Measurements from ENCODE around the gene STPG3.

Gene STPG3

DNA sequence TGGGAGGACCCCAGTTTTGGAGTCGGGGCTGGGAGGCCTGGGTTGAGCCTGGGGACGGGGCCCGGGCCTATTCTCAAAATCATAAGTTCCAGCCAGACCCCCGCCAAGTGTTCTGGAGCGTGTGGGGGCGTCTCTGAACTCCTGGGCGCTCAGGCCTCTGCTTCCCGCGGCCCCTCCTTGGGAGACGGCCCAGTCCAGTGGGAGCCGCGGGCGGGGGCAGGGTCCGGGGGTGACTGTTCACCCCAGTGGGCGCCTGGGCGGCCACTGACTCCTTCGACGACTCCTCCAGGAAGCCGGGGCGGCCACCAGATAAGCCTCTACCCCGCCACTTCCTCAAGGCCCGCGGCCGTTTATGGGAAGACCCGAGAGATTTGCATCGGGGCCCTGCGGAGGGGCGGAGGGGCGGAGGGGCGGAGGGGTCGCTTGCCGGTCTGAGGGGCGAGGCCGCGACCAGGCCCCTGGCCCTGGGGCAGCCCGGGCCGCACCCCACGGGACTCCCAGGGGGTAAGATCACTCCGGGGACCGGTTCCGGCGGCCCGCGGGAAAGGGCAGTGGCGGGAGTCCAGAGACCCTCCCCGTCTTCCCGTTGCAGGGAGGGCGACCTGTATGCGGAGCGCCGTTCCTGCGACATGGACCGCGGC, 27.1 kb downstream of the STPG3 start:
- DNase-seq (ENCODE audit: low read depth in 2 of 2, low spot score in 1 of 2): no peak

DNA sequence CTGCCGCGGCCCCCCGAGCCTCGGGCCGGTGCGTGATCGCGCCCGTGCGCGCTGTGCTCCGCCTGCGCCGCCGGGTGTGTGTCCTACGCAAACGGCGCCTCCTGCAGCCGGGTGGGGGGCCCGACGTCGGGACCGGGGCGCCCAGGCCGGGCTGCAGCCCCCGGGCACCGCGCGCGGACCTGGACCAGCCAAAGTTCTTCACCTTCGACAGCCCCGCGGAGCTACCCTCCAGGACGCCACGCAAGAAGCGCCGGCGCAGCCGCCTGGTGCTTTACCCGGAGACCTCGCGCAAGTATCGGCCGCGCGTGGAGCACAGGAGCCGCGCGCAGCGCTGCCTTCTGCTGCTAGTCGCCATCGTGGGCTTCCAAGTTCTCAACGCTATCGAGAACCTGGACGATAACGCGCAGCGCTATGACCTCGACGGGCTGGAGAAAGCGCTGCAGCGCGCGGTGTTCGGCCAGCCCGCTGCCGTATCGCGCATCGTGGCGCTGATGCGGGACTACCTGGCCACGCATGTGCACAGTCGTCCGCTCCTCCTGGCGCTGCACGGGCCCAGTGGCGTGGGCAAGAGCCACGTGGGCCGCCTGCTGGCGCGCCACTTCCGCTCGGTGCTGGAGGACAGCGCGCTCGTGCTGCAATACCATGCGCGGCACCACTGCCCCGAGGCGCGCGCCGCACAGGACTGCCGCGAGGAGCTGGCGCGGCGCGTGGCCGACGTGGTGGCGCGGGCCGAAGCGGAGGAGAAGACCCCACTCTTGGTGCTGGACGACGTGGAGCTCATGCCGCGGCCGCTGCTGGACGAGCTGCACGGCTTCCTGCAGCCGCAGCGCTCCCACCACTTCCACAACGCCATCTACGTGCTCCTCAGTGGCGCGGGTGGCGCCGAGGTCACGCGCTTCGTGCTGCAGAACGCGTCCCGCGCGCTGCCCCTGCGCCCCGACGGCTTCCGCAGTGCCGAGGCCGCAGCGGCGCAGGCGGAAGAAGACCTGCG, 27.9 kb downstream of the STPG3 start:
- DNase-seq (ENCODE audit: low read depth in 2 of 2, low spot score in 1 of 2): no peak

DNA sequence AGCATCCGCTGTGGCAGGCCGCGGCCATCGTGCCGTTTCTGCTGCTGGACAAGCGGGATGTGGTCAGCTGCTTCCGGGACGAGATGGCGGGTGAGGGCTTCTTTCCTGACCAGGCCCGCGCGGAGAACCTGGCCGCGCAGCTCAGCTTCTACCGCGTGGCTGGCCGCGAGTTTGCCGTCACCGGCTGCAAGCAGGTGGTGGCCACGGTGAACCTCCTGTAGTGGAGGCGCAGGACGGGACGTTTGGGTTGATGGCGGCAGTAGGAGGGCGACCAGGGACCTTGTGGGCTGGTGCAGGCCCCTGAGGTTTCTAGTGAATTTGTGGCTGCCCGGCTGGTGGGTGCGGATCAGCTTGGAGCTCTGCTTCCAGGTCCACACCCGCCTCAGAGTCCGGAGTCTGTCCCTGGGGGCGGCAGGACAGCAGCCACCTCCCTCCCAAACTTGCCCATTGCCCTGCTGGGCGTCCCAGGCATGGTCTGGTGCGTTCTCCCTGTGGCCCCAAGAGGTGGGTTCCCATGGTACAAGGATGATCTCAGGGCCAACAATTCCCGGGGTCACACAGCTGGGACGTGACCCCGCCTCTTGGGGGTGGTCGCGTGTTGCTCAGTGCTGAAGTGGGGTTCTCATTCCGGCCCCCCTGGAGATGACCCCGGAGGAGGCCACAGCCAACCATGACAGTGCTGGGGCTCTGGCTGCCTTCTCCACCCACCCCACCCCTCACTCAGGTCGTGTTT, 28.8 kb downstream of the STPG3 start:
- DNase-seq (ENCODE audit: low read depth in 2 of 2, low spot score in 1 of 2): no peak

DNA sequence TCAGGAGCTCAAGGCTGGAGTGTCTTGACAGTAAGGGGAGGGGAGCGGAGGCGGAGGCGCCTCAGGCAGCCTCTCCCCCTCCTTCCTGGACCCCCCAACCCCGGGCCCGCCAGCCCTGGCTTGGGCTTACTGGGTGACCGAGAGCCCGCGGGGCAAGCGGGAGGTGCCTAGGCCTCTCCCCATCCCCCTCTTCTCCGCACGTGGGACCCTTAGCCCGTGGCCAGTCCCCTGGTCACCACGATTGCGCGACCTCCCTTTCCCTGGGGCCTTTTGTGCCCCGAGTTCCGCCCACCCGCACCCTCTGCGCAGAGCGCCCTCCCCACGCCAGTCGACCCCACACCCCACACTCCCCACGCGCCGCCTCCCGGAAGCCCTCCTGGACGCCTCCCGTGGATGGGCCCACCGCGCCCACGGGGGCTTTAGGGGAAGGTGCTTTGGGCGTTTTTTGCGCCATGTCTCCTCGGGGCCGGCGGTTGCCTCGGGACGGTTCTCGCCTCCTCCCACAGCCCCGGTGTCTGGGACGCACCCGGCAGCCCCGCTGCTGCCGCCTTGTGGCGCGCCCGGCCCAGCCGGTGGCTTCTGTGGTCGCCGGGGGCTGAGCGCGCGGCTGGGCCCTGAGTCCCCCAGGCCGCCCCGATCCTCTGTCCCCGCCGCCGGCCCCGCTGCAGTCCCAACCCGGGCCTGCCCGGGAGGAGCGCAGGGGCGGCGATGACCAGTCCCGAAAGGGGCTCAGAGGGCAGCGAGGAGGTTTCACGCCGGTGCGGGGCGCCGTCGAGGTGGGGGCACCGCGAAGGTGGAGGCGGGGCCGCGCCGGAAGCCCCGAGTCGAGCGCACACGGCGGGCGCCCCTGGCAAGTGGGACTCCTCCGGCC, 29.6 kb downstream of the STPG3 start:
- no peak for DNase-seq (ENCODE audit: low read depth in 2 of 2, low spot score in 1 of 2)

DNA sequence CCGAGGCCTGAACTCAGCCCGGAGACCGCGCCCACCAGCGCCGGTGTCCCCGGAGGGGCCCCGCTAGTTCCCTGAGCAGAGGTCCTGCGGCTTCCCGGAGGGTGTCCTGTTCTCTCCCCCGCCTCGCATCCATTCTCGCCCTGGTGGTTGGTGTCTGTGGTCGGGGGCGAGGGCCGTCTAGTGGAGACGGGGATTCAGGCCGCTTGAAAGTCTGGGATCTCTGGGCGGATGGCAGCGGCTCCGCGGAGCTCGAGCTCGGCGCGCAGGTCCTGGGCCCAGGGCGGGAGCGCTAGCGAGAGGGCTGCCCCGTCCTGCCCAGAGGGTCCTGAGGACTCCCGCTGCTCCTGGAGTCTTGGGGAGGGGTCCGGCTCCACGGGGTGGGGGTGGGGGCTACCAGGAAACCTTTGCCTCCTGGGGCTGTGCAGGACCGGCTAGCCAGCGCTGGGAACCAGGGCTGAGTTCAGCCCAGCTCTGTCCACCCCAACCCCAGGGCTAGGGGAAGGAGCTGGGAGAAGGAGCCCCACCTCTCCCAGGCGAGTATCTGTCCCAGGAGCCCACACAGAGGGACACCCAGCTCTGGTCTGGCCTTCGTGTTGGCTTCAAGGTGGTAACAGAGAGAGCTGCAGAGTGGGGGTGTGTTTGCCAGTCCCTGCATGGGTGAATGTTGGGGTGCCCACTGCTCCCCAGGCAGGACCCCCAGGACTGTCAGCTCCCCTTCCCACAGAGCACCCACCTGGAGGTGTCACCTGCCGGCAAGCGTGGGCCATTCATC, 30.4 kb downstream of the STPG3 start:
- no peak for DNase-seq (ENCODE audit: low read depth in 2 of 2, low spot score in 1 of 2)

DNA sequence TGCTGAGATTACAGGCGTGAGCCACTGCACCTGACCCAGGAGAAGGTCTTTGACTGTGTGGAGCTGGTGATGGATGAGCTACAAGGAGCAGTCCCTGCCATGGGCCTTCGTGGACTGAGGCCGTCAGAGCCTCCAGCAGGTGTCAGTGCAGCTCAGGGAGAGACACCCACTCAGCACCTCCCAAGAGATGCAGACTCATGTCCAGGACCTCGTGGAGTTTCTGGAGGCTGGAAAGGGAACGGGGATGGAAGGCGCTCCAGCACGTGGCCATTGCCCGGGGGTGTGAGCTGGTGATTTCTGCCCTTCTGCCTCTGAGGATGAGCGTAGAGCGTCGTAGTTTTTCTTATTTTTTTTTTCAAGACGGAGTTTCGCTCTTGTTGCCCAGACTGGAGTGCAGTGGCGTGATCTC, 35.9 kb downstream of the STPG3 start:
- no peak for DNase-seq (ENCODE audit: low read depth in 2 of 2, low spot score in 1 of 2)

DNA sequence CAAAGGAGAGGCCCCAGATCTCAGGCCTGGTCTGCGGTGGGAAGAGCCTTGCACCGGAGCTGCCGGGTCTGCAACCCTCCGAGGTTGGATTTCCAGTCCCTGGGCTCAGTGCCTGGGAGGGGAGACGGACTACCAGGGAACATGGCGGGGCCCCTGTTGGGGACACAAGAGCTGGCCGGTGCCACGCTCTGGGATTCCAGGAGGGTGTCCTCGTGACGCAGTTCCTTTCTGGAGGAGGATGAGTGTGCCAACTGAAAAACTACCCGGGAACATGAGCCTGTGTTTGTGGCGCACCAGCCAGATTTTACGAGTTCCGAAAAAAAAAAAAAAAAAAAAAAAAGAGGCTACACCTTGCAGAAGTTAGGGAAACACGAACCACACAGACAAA, 42.0 kb downstream of the STPG3 start:
- no peak for DNase-seq (ENCODE audit: low read depth in 2 of 2, low spot score in 1 of 2)

DNA sequence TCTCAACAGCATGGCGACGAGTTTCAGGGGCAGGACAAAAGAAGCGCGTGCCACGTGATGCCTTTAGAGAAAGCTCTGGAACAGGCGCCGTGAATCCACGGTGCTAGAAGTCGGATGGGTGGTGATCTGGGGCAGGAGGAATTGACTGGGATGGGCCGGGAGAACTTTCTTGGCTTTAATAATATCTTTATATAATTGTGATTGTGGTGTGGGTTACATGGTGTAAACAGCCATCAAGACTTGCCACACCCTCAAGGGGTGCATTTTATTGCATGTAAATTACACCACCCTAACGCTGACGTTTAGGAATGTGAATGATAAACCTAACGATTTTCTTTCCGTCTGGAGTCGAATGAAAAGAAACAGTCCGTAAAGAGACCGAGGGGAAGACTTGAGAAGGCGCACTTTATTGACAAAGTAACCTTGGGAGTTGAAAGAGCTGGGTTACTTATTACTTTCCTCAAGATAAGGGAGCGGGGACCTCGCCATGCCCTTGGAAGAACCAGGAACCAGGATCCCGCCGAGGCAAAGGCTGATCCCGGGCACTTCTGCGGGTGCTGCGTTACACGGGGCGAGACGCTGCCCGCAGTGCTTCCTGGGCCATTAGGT, 42.5 kb downstream of the STPG3 start:
- DNase-seq (ENCODE audit: low read depth in 2 of 2, low spot score in 1 of 2): no peak

DNA sequence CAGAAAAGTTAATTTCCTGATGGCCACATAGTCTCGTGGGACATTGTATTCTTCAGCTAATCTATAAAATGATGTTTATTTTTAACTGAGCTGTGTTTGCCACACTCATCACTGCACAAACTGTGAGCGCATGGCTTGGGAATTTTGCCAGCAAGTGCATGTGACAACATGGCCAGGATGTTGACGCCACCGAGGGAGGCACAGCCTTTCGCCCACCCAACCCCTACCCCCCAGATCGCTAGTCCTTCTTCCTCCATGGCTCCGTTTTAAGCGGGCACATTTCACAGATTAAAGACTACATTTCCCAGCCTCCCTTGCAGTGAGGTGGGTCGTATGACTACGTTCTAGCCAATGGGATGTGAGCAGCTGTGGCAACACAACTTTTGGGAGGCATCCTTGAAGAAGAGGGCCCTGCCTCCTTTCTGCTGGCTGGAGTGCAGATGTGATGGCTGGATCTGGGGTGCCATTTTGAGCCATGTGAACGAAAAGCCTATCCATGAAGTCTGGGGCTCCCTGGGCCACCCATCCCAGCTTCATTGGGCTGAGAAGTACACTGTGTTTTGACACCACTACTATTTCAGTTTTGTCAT, 43.1 kb downstream of the STPG3 start:
- DNase-seq (ENCODE audit: low read depth in 2 of 2, low spot score in 1 of 2): no peak

DNA sequence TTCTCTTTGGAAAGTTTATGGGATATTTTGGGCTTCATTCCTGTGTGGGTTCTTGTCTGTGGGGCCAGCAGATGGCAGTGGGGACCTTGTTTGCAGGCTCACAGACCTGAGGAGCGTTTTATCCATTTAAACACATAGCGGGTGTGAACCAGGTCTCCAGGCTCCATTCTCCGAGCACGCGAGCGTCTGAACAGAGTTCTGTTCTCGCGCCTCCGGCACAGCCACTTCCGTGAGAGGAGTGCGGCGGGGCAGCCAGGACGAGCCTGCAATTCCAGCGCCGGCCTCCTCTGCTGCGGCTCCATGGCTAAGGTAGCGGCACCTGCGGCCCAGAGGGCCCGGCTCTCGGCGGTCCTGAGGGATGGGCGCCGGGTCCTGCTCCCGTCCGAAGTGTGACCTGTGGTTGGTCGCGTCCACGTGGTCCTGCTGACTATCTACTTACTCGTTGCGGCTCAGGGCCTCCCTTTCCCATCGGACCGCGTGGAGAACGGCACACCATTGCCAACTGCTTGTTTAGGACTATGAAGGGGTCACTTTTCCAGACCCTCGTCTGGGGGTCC, 43.7 kb downstream of the STPG3 start:
- DNase-seq (ENCODE audit: low read depth in 2 of 2, low spot score in 1 of 2): no peak

DNA sequence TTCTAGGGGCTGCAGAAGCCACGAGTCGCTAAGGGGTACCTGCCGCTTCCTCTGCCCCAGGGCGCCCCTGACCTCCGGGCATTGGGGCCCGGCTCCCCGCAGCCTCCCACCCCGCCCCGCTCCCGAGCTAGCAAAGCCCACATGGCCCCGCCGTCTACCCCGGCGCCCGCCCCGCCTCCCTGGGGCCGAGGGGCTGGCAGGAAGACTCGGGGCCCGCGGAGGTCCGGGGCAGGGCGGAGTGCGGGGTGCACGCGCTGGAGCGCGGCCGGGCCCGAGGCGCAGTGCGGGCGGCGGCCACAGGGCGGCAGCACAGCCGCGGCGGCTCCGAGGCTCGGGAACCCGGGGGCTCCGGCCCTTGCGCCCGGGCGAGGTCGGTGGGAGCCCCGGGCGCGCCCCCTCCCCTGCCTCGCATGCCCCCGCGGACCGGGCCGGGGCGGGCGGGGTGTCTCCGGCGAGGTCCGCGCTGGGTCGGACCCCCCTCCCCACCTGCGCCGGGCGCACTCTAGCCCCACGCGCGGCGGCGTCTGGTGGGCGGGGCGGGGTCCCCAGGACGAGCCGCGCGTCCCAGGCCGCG, 44.2 kb downstream of the STPG3 start:
- no peak for DNase-seq (ENCODE audit: low read depth in 2 of 2, low spot score in 1 of 2)

DNA sequence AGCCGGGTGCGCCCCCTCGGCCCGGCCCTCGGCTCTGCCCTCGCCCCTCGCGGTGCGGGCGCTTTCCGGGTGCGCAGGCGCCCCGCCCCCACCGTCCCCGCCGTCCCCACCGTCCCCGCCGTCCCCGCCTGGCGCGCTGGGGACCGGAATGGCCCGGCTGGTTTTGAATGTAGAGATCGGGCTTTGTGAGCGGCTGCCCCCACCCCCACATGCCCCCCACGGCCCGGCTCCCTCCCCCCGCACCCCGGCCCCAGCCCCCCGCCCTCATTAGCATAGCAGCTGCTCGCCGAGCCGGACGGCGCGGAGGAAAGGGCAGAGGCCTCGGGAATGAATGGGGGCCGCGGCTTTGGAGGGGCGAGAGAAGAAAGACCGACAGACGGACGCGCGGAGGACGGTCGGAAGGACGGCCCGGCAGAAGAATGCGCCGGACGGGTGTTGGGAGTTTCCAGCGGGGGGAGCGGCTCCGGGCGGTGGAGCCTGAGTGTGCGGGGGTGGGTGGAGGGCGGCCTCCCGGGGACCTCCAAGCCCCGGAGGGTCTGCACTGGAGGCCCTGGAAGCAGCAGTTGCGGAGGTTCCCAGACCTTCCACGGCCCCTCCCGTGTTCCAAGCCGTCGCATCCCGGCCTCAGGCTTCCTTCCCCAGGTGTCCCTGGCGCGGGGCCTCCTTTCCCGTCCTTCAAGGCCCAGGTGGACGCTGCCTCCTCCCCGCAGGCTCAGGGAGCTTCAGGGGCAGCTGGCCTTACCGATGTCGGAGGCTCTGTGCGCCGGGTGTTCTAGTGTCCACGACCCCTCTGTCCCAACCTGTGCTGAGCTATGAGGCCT, 45.0 kb downstream of the STPG3 start:
- no peak for DNase-seq (ENCODE audit: low read depth in 2 of 2, low spot score in 1 of 2)

DNA sequence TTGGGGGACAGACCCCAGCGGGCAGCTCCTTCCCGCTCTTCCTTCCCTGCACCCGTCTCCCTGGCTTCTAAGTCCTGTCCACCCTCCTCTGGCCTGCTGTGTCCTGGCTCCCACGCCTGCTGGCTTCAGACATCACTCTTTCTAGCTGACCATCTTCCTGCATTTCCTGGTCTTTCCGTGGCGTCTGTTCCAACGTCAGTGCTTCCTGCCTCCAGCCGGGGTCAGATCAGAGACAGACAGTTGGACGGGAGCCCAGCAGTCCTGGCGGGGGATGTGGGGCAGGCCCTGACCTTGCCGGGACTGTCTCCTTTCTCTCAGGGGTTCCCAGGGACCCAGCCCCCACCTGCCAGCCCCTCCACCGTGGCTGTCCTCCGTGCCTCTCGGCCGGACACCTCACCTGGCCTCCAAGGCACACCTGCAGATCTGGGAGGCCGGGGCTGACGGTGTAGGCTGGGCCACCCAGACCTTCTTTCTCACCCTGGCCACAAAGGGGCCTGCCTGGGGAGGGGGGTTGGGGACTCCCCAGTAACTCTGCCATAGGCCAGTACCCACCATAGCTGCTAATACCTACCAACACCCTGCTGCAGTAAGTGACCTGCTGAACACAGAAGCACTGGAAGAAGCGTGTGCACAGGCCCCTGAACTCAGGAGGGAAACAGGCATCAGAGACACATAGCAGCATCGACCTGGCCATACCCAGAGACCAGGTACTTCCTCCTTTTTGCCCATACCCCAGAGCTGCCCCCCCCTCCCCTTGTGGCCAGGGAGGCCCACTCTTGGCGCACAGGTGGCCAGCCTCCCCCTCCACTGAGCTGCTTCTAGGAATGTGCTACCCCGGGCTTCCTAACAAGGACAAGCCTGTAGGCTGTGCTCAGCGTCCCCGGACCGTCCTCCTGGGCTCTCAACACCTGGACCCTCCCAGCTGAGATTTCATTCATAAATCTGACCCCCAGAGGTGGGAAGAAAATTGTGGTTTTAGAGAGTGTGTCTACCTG, 45.9 kb downstream of the STPG3 start:
- DNase-seq (ENCODE audit: low read depth in 2 of 2, low spot score in 1 of 2): no peak

DNA sequence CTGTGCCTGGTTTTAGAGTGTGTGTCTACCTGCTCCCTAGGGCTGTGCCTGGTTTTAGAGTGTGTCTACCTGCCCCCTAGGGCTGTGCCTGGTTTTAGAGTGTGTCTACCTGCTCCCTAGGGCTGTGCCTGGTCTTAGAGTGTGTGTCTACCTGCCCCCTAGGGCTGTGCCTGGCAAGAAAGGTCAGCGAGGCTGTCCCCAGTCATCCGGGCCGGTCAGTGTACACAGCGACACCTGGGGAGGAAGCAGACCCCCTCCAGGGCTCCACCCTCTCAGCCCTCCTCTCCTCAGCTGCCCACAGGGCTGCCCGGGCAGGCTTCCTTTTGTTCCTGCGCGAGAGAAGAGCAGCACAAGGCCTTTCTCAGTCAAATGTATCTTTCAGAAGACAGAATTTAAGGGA, 46.9 kb downstream of the STPG3 start:
- DNase-seq (ENCODE audit: low read depth in 2 of 2, low spot score in 1 of 2): no peak

DNA sequence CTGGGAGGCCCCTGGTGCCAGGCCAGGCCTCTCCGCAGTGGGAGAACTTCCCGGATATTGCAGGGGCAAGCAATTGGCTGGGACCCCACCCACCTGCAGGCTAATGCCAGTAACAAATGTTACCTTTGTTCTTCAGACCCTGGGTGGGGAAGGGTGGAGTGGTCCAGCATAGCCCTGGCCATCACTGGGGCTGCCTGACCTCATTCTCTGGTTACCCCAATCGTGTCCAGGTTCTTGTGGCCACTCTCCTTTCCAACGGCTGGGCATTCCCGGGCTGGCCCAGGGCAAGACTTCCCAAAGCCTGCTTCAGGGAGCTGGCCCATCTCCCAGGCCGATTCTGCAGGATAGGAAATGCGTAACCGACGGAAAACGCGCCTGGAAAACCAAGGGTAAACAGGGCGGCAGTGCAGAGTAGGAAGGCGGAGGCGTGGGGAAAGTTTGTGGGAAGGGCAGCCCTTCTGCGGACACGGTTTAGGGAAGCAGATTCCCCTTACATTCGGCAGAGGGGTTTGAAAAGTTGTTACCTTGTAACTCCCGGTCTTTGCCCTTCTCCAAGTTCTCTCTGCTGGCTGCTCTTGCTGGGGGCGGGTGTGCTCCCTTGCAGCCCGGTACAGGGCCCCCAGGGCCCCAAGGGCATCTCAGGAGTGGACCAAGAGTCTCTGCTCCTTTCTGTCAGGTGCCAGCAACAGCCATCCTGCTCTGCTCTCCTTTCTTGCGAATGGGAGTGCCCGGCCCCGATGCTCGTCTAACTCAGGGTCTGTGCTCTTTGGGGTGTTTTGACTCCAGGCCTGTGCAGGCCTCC, 47.5 kb downstream of the STPG3 start:
- no peak for DNase-seq (ENCODE audit: low read depth in 2 of 2, low spot score in 1 of 2)

DNA sequence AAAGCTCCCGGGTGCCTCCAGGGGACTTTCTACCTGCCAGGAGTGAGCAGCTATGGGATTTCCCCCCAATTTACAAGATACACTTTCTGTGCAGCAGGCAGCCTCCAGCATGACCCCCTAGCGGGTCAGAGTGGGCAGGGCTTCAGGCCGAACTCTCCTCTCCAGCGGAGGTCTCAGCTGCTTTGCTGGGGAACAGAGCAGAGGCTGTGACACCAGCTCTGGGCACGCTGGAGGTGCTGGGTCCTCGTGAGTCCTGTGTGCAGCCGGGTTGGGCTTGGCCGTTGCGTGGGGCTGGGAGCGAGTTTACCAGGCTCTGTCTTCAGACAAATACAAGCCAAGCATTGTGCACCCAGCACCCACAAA, 48.1 kb downstream of the STPG3 start:
- DNase-seq (ENCODE audit: low read depth in 2 of 2, low spot score in 1 of 2): no peak
